RPMI7951 (cell line): ENCODE results near the gene BTLA. TPM values are rescaled to one million over a fixed set of nuclear protein-coding genes. Genes with fewer than 3 reads are reported as not detected.
A peak's percentile ranks its signal among the peaks of the same experiment; 100 is the strongest.
"Not testable (repeated sequence)": the region's sequence is repeated elsewhere in the genome, so short reads cannot be mapped to it uniquely, and the experiment has no call there.

ENCODE experiments used
- DNase-seq: peaks from one replicate; pipeline ENCODE4 v3.0.0-alpha.2; 2012; ENCODE audit warnings: low read depth
- total RNA-seq: library from RNA; depleted of rRNA; stranded (reverse); fragments of >200 nt; shearing (Covaris generic); gene quantifications from 2 replicates; pipeline ENCODE4 v1.2.3, GENCODE V29; 2014

BTLA gene
- total RNA-seq, 1 experiment from 2014 or later = not detected

- no peak for DNase-seq
These were observed 7.9 kb downstream of the BTLA start for GRCh38 chr3:112491373-112491772.

GRCh38 chr3:112489674-112490479 lies 9.4 kb downstream of the BTLA start:
- DNase-seq = no peak

- DNase-seq = no peak
These were observed 12.3 kb downstream of the BTLA start for GRCh38 chr3:112486811-112487505.

- DNase-seq = no peak
These were observed 14.9 kb downstream of the BTLA start for GRCh38 chr3:112484352-112484751.

GRCh38 chr3:112482675-112483074 lies 16.6 kb downstream of the BTLA start:
- no peak for DNase-seq

- no peak for DNase-seq
These were observed 18.0 kb downstream of the BTLA start for GRCh38 chr3:112481302-112481721.

- DNase-seq = no peak
These were observed 21.4 kb downstream of the BTLA start for GRCh38 chr3:112477891-112478290.

GRCh38 chr3:112476346-112476745 lies 22.9 kb downstream of the BTLA start:
- DNase-seq = no peak

- no peak for DNase-seq
These were observed 24.5 kb downstream of the BTLA start for GRCh38 chr3:112474796-112475195.

- no peak for DNase-seq
These were observed 26.6 kb downstream of the BTLA start for GRCh38 chr3:112472691-112473090.

GRCh38 chr3:112471596-112472325 lies 27.5 kb downstream of the BTLA start:
- DNase-seq = no peak

GRCh38 chr3:112470788-112471187 lies 28.5 kb downstream of the BTLA start:
- DNase-seq = peak; percentile 30

GRCh38 chr3:112469671-112470070 lies 29.6 kb downstream of the BTLA start:
- DNase-seq = no peak

GRCh38 chr3:112467539-112467938 lies 31.7 kb downstream of the BTLA start:
- DNase-seq = no peak

- DNase-seq = no peak
These were observed 33.3 kb downstream of the BTLA start for GRCh38 chr3:112466020-112466419.

GRCh38 chr3:112464264-112464663 lies 35.0 kb downstream of the BTLA start:
- DNase-seq = peak; percentile 17

GRCh38 chr3:112463250-112463649 lies 36.0 kb downstream of the BTLA start:
- no peak for DNase-seq

- not testable (repeated sequence) for DNase-seq
These were observed 37.5 kb downstream of the BTLA start for GRCh38 chr3:112461787-112462186.

GRCh38 chr3:112460519-112461195 lies 38.6 kb downstream of the BTLA start:
- no peak for DNase-seq

- no peak for DNase-seq
These were observed 39.5 kb downstream of the BTLA start for GRCh38 chr3:112459750-112460149.

GRCh38 chr3:112456147-112456546 lies 43.1 kb downstream of the BTLA start:
- no peak for DNase-seq

- DNase-seq = peak; percentile 27
These were observed 50.3 kb downstream of the BTLA start for GRCh38 chr3:112448939-112449338.
